ENCODE measurements around the gene BLTP2. TPM values are rescaled to one million over a fixed set of nuclear protein-coding genes. Genes with fewer than 3 reads are reported as not detected.
"Not testable (repeated sequence)": the region's sequence is repeated elsewhere in the genome, so short reads cannot be mapped to it uniquely, and the experiment has no call there.

Gene BLTP2
- polyA plus RNA-seq, 2 donors = 19.2 to 23.5 TPM

- H3K4me1 ChIP-seq (ENCODE audit: control insufficient read depth in 2 of 2, insufficient read depth in 2 of 2, low read length in 1 of 2) = no peaks in the 10 kb centered on the region
- no peak overlapping the region for H3K27ac ChIP-seq (ENCODE audit: low read depth in 2 of 2, low read length in 1 of 2)
- no peaks in the 10 kb centered on the region for H3K9me3 ChIP-seq (ENCODE audit: control insufficient read depth in 2 of 2, insufficient read depth in 1 of 2, low read depth in 1 of 2, low read length in 1 of 2)
- peaks cover 14 to 15% of the 10 kb centered on the region in 2 donors for H3K36me3 ChIP-seq (ENCODE audit: control insufficient read depth in 2 of 2, insufficient read depth in 2 of 2, low read length in 1 of 2)
- H3K27me3 ChIP-seq (ENCODE audit: control insufficient read depth in 1 of 2, insufficient read depth in 2 of 2, low read length in 2 of 2) = no peaks in the 10 kb centered on the region
- WGBS, 2 donors = 95 to 100% methylated on average over 1 of the region's 1 CpG
- no peak overlapping the region for H3K4me3 ChIP-seq (ENCODE audit: low read depth in 1 of 2, low read length in 2 of 2)
Observed at GRCh38 chr17:28669918-28670317, 25.0 kb upstream of the BLTP2 start.

GRCh38 chr17:28667870-28668269, 22.9 kb upstream of the BLTP2 start:
- Histone ChIP-seq H3K36me3 (ENCODE audit: control insufficient read depth in 2 of 2, insufficient read depth in 2 of 2, low read length in 1 of 2) (peaks cover 0 to 5% of the 10 kb centered on the region in 2 donors), H3K9me3 (ENCODE audit: control insufficient read depth in 2 of 2, insufficient read depth in 1 of 2, low read depth in 1 of 2, low read length in 1 of 2) (no peaks in the 10 kb centered on the region), H3K27me3 (ENCODE audit: control insufficient read depth in 1 of 2, insufficient read depth in 2 of 2, low read length in 2 of 2) (no peaks in the 10 kb centered on the region), H3K4me3 (ENCODE audit: low read depth in 1 of 2, low read length in 2 of 2) (no peak overlapping the region), H3K4me1 (ENCODE audit: control insufficient read depth in 2 of 2, insufficient read depth in 2 of 2, low read length in 1 of 2) (no peaks in the 10 kb centered on the region), H3K27ac (ENCODE audit: low read depth in 2 of 2, low read length in 1 of 2) (no peak overlapping the region)
- WGBS, 2 donors = 80 to 90% methylated on average over 1 of the region's 1 CpG

- Histone ChIP-seq H3K36me3 (ENCODE audit: control insufficient read depth in 2 of 2, insufficient read depth in 2 of 2, low read length in 1 of 2) (peaks cover 0 to 2% of the 10 kb centered on the region in 2 donors), H3K9me3 (ENCODE audit: control insufficient read depth in 2 of 2, insufficient read depth in 1 of 2, low read depth in 1 of 2, low read length in 1 of 2) (no peaks in the 10 kb centered on the region), H3K27me3 (ENCODE audit: control insufficient read depth in 1 of 2, insufficient read depth in 2 of 2, low read length in 2 of 2) (no peaks in the 10 kb centered on the region), H3K4me3 (ENCODE audit: low read depth in 1 of 2, low read length in 2 of 2) (no peak overlapping the region), H3K4me1 (ENCODE audit: control insufficient read depth in 2 of 2, insufficient read depth in 2 of 2, low read length in 1 of 2) (no peaks in the 10 kb centered on the region), H3K27ac (ENCODE audit: low read depth in 2 of 2, low read length in 1 of 2) (no peak overlapping the region)
- 74 to 79% methylated on average over 2 of the region's 2 CpGs for WGBS, 2 donors
Observed at GRCh38 chr17:28665994-28666393, 21.0 kb upstream of the BLTP2 start.

- Histone ChIP-seq H3K4me3 (ENCODE audit: low read depth in 1 of 2, low read length in 2 of 2) (no peak overlapping the region), H3K36me3 (ENCODE audit: control insufficient read depth in 2 of 2, insufficient read depth in 2 of 2, low read length in 1 of 2) (peaks cover 2 to 3% of the 10 kb centered on the region in 2 donors), H3K27me3 (ENCODE audit: control insufficient read depth in 1 of 2, insufficient read depth in 2 of 2, low read length in 2 of 2) (no peaks in the 10 kb centered on the region), H3K27ac (ENCODE audit: low read depth in 2 of 2, low read length in 1 of 2) (no peak overlapping the region), H3K4me1 (ENCODE audit: control insufficient read depth in 2 of 2, insufficient read depth in 2 of 2, low read length in 1 of 2) (no peaks in the 10 kb centered on the region), H3K9me3 (ENCODE audit: control insufficient read depth in 2 of 2, insufficient read depth in 1 of 2, low read depth in 1 of 2, low read length in 1 of 2) (no peaks in the 10 kb centered on the region)
Observed at GRCh38 chr17:28663723-28664122, 18.8 kb upstream of the BLTP2 start.

DNA sequence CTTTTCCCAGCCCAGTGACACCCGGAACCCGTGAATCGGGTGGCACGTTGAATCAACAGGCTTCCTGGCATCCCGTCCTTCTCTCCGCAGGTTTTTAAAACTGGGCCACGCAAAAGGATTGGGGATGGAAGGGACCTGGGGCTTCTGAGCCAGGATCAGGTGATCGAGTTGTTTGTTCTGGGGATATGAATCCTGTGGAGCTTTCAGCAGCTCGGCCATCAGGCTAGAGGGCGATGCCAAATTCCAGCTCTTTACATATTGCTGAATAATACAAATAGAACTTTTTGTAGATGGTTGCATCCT, 17.5 kb upstream of the BLTP2 start:
- Histone ChIP-seq H3K4me1 (ENCODE audit: control insufficient read depth in 2 of 2, insufficient read depth in 2 of 2, low read length in 1 of 2) (no peaks in the 10 kb centered on the region), H3K36me3 (ENCODE audit: control insufficient read depth in 2 of 2, insufficient read depth in 2 of 2, low read length in 1 of 2) (peaks cover 3 to 7% of the 10 kb centered on the region in 2 donors), H3K4me3 (ENCODE audit: low read depth in 1 of 2, low read length in 2 of 2) (peak overlapping the region; percentile 88 to 99), H3K9me3 (ENCODE audit: control insufficient read depth in 2 of 2, insufficient read depth in 1 of 2, low read depth in 1 of 2, low read length in 1 of 2) (no peaks in the 10 kb centered on the region), H3K27ac (ENCODE audit: low read depth in 2 of 2, low read length in 1 of 2) (peak overlapping the region; percentile 97 to 99), H3K27me3 (ENCODE audit: control insufficient read depth in 1 of 2, insufficient read depth in 2 of 2, low read length in 2 of 2) (no peaks in the 10 kb centered on the region)
- 0 to 1% methylated on average over 10 of the region's 10 CpGs for WGBS, 2 donors

- WGBS, 2 donors = 0% methylated on average over 66 of the region's 66 CpGs
- H3K4me1 ChIP-seq (ENCODE audit: control insufficient read depth in 2 of 2, insufficient read depth in 2 of 2, low read length in 1 of 2) = no peaks in the 10 kb centered on the region
- H3K27me3 ChIP-seq (ENCODE audit: control insufficient read depth in 1 of 2, insufficient read depth in 2 of 2, low read length in 2 of 2) = no peaks in the 10 kb centered on the region
- H3K4me3 ChIP-seq (ENCODE audit: low read depth in 1 of 2, low read length in 2 of 2) = peak within 1 kb of the TSS; percentile 88 to 99
- no peaks in the 10 kb centered on the region for H3K9me3 ChIP-seq (ENCODE audit: control insufficient read depth in 2 of 2, insufficient read depth in 1 of 2, low read depth in 1 of 2, low read length in 1 of 2)
- peaks cover 3 to 8% of the 10 kb centered on the region in 2 donors for H3K36me3 ChIP-seq (ENCODE audit: control insufficient read depth in 2 of 2, insufficient read depth in 2 of 2, low read length in 1 of 2)
- peak within 1 kb of the TSS; percentile 97 to 99 for H3K27ac ChIP-seq (ENCODE audit: low read depth in 2 of 2, low read length in 1 of 2)
Observed at GRCh38 chr17:28661635-28662526, 16.9 kb upstream of the BLTP2 start, which contains the start of the genes SDF2 and SUPT6H. Gene SDF2 (minus strand): TSS chr17:28661906. CDS start chr17:28661876, 30 bp downstream. Gene SUPT6H (plus strand): TSS chr17:28662205. CDS start chr17:28673402, 11,197 bp downstream.

DNA sequence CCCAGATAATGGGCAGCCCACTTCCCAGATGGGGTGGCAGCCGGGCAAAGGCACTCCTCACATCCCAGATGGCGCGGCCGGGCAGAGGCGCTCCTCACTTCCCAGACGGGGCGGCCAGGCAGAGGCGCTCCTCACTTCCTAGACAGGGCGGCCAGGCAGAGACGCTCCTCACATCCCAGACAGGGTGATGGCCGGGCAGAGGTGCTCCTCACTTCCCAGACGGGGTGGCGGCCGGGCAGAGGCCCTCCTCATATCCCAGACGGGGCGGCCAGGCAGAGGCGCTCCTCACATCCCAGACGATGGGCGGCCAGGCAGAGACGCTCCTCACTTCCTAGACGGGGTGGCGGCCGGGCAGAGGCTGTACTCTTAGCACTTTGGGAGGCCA, 14.5 kb upstream of the BLTP2 start:
- not testable (repeated sequence) for H3K4me1 ChIP-seq (ENCODE audit: control insufficient read depth in 2 of 2, insufficient read depth in 2 of 2, low read length in 1 of 2); H3K9me3 ChIP-seq (ENCODE audit: control insufficient read depth in 2 of 2, insufficient read depth in 1 of 2, low read depth in 1 of 2, low read length in 1 of 2); H3K27ac ChIP-seq (ENCODE audit: low read depth in 2 of 2, low read length in 1 of 2); H3K27me3 ChIP-seq (ENCODE audit: control insufficient read depth in 1 of 2, insufficient read depth in 2 of 2, low read length in 2 of 2); H3K4me3 ChIP-seq (ENCODE audit: low read depth in 1 of 2, low read length in 2 of 2); H3K36me3 ChIP-seq (ENCODE audit: control insufficient read depth in 2 of 2, insufficient read depth in 2 of 2, low read length in 1 of 2)
- 97 to 99% methylated on average over 23 of the region's 23 CpGs for WGBS, 2 donors

GRCh38 chr17:28658766-28659496, 14.0 kb upstream of the BLTP2 start:
- not testable (repeated sequence) for H3K36me3 ChIP-seq (ENCODE audit: control insufficient read depth in 2 of 2, insufficient read depth in 2 of 2, low read length in 1 of 2)

GRCh38 chr17:28658342-28658741, 13.4 kb upstream of the BLTP2 start:
- not testable (repeated sequence) for H3K4me3 ChIP-seq (ENCODE audit: low read depth in 1 of 2, low read length in 2 of 2); H3K4me1 ChIP-seq (ENCODE audit: control insufficient read depth in 2 of 2, insufficient read depth in 2 of 2, low read length in 1 of 2); H3K27ac ChIP-seq (ENCODE audit: low read depth in 2 of 2, low read length in 1 of 2); H3K36me3 ChIP-seq (ENCODE audit: control insufficient read depth in 2 of 2, insufficient read depth in 2 of 2, low read length in 1 of 2); H3K27me3 ChIP-seq (ENCODE audit: control insufficient read depth in 1 of 2, insufficient read depth in 2 of 2, low read length in 2 of 2); H3K9me3 ChIP-seq (ENCODE audit: control insufficient read depth in 2 of 2, insufficient read depth in 1 of 2, low read depth in 1 of 2, low read length in 1 of 2)
- 90 to 91% methylated on average over 5 of the region's 8 CpGs for WGBS, 2 donors

More at GRCh38 chr17:28658766-28659496, 14.0 kb upstream of the BLTP2 start:
- H3K27me3 ChIP-seq (ENCODE audit: control insufficient read depth in 1 of 2, insufficient read depth in 2 of 2, low read length in 2 of 2); H3K4me3 ChIP-seq (ENCODE audit: low read depth in 1 of 2, low read length in 2 of 2); H3K9me3 ChIP-seq (ENCODE audit: control insufficient read depth in 2 of 2, insufficient read depth in 1 of 2, low read depth in 1 of 2, low read length in 1 of 2); H3K27ac ChIP-seq (ENCODE audit: low read depth in 2 of 2, low read length in 1 of 2); H3K4me1 ChIP-seq (ENCODE audit: control insufficient read depth in 2 of 2, insufficient read depth in 2 of 2, low read length in 1 of 2): not testable (repeated sequence)
- 96 to 98% methylated on average over 46 of the region's 46 CpGs for whole genome bisulfite sequencing, 2 donors
